K562 (cell line): Measurements from ENCODE around the gene LZTFL1. TPM values are rescaled to one million over a fixed set of nuclear protein-coding genes. Genes with fewer than 3 reads are reported as not detected.

Experiments
- polyA plus RNA-seq, 8 experiments: library from polyadenylated mRNA; depleted of rRNA in 4 of 8; stranded (reverse) in 5 of 8; unstranded in 3 of 8; fragments of >200 nt; fragmentation: Nextera tagmentation in 2 of 8; fragmentation: Illumina TruSeq in 1 of 8; extraction: Ambion mirVana in 2 of 8; extraction: Trizol in 1 of 8; gene quantifications; 2 replicates each; pipeline versions ENCODE4 v1.2.1 to v1.2.3, GENCODE V29; 2011 to 2014; ENCODE audit warnings: inconsistent platforms in 1 of 8, missing spikeins in 1 of 8
- total RNA-seq, 7 experiments: library from RNA; depleted of rRNA in 6 of 7; stranded (reverse); fragments of >200 nt in 6 of 7; fragmentation: Illumina TruSeq in 2 of 7; extraction: Trizol in 2 of 7; gene quantifications; 2 replicates each; pipeline versions ENCODE4 v1.2.1 to v1.2.3, GENCODE V29; 2011 to 2021; ENCODE audit warnings: low replicate concordance in 1 of 7

LZTFL1 gene
- total and polyA plus RNA-seq, 9 of the 15 experiments (the other 6 are each of a cell fraction or from before 2014, with no cell fraction given), result 10.7 to 33.7 (median 15.3) TPM

Other genes with a start within 250 kb of the LZTFL1 start
- 12.4 and 19.0 TPM in 2 replicates for gene LIMD1, start 247.4 kb downstream of the LZTFL1 start, total RNA-seq (2014; rRNA removed)
- gene LIMD1, start 247.4 kb downstream of the LZTFL1 start, total RNA-seq (2014; rRNA removed; fragmentation: Illumina TruSeq; extraction: Trizol), result 12.9 and 15.4 TPM in 2 replicates
- 15.8 and 17.7 TPM in 2 replicates for gene LIMD1, start 247.4 kb downstream of the LZTFL1 start, total RNA-seq (2015; rRNA removed; fragmentation: Illumina TruSeq; extraction: Trizol)
- 31.2 and 34.5 TPM in 2 replicates for gene LIMD1, start 247.4 kb downstream of the LZTFL1 start, total RNA-seq (2021)
- 21.2 and 25.8 TPM in 2 replicates for gene LIMD1, start 247.4 kb downstream of the LZTFL1 start, polyA plus RNA-seq (2011; rRNA removed)
- 15.7 and 16.9 TPM in 2 replicates for gene LIMD1, start 247.4 kb downstream of the LZTFL1 start, polyA plus RNA-seq (2014; fragmentation: Illumina TruSeq; extraction: Trizol)
- 1 to 10 TPM; 1.3 to 1.4 TPM for gene LIMD1, start 247.4 kb downstream of the LZTFL1 start, polyA plus RNA-seq (2014; fragmentation: Nextera tagmentation; extraction: Ambion mirVana)
- gene LIMD1, start 247.4 kb downstream of the LZTFL1 start, polyA plus RNA-seq (2014; rRNA removed), result 15.6 and 17.5 TPM in 2 replicates
- gene SACM1L, start 152.7 kb downstream of the LZTFL1 start, total RNA-seq (2014; rRNA removed), result 25.7 and 29.6 TPM in 2 replicates
- gene SACM1L, start 152.7 kb downstream of the LZTFL1 start, total RNA-seq (2014; rRNA removed; fragmentation: Illumina TruSeq; extraction: Trizol), result 37.4 and 41.8 TPM in 2 replicates
- 32.8 and 39.3 TPM in 2 replicates for gene SACM1L, start 152.7 kb downstream of the LZTFL1 start, total RNA-seq (2015; rRNA removed; fragmentation: Illumina TruSeq; extraction: Trizol)
- 51.2 and 52.7 TPM in 2 replicates for gene SACM1L, start 152.7 kb downstream of the LZTFL1 start, total RNA-seq (2021)
- 56.6 and 67.2 TPM in 2 replicates for gene SACM1L, start 152.7 kb downstream of the LZTFL1 start, polyA plus RNA-seq (2011; rRNA removed)
- gene SACM1L, start 152.7 kb downstream of the LZTFL1 start, polyA plus RNA-seq (2014; fragmentation: Illumina TruSeq; extraction: Trizol), result 45.3 and 50.4 TPM in 2 replicates
- 10 to 100 TPM; 33.0 to 50.4 TPM for gene SACM1L, start 152.7 kb downstream of the LZTFL1 start, polyA plus RNA-seq (2014; fragmentation: Nextera tagmentation; extraction: Ambion mirVana)
- 40.3 and 43.5 TPM in 2 replicates for gene SACM1L, start 152.7 kb downstream of the LZTFL1 start, polyA plus RNA-seq (2014; rRNA removed)
- not detected in 2 replicates for gene SLC6A20, start 45.6 kb downstream of the LZTFL1 start, total RNA-seq (2014; rRNA removed)
- not detected in 2 replicates for gene SLC6A20, start 45.6 kb downstream of the LZTFL1 start, total RNA-seq (2014; rRNA removed; fragmentation: Illumina TruSeq; extraction: Trizol)
- gene SLC6A20, start 45.6 kb downstream of the LZTFL1 start, total RNA-seq (2015; rRNA removed; fragmentation: Illumina TruSeq; extraction: Trizol), result not detected in 2 replicates
- gene SLC6A20, start 45.6 kb downstream of the LZTFL1 start, total RNA-seq (2021), result not detected in 2 replicates
- not detected in 2 replicates for gene SLC6A20, start 45.6 kb downstream of the LZTFL1 start, polyA plus RNA-seq (2011; rRNA removed)
- not detected in 2 replicates for gene SLC6A20, start 45.6 kb downstream of the LZTFL1 start, polyA plus RNA-seq (2014; fragmentation: Illumina TruSeq; extraction: Trizol)
- gene SLC6A20, start 45.6 kb downstream of the LZTFL1 start, polyA plus RNA-seq (2014; fragmentation: Nextera tagmentation; extraction: Ambion mirVana), result not detected
- gene SLC6A20, start 45.6 kb downstream of the LZTFL1 start, polyA plus RNA-seq (2014; rRNA removed), result not detected in 2 replicates
- not detected in 2 replicates for gene CCR9, start 44.4 kb upstream of the LZTFL1 start, total RNA-seq (2014; rRNA removed)
- not detected in 2 replicates for gene CCR9, start 44.4 kb upstream of the LZTFL1 start, total RNA-seq (2014; rRNA removed; fragmentation: Illumina TruSeq; extraction: Trizol)
- gene CCR9, start 44.4 kb upstream of the LZTFL1 start, total RNA-seq (2015; rRNA removed; fragmentation: Illumina TruSeq; extraction: Trizol), result not detected in 2 replicates
- not detected in 2 replicates for gene CCR9, start 44.4 kb upstream of the LZTFL1 start, total RNA-seq (2021)
- not detected in 2 replicates for gene CCR9, start 44.4 kb upstream of the LZTFL1 start, polyA plus RNA-seq (2011; rRNA removed)
- not detected in 2 replicates for gene CCR9, start 44.4 kb upstream of the LZTFL1 start, polyA plus RNA-seq (2014; fragmentation: Illumina TruSeq; extraction: Trizol)
- not detected for gene CCR9, start 44.4 kb upstream of the LZTFL1 start, polyA plus RNA-seq (2014; fragmentation: Nextera tagmentation; extraction: Ambion mirVana)
- not detected in 2 replicates for gene CCR9, start 44.4 kb upstream of the LZTFL1 start, polyA plus RNA-seq (2014; rRNA removed)
- gene CXCR6, start 101.3 kb upstream of the LZTFL1 start, total RNA-seq (2014; rRNA removed), result not detected in 2 replicates
- not detected in 2 replicates for gene CXCR6, start 101.3 kb upstream of the LZTFL1 start, total RNA-seq (2014; rRNA removed; fragmentation: Illumina TruSeq; extraction: Trizol)
- not detected in 2 replicates for gene CXCR6, start 101.3 kb upstream of the LZTFL1 start, total RNA-seq (2015; rRNA removed; fragmentation: Illumina TruSeq; extraction: Trizol)
- gene CXCR6, start 101.3 kb upstream of the LZTFL1 start, total RNA-seq (2021), result not detected in 2 replicates
- gene CXCR6, start 101.3 kb upstream of the LZTFL1 start, polyA plus RNA-seq (2011; rRNA removed), result not detected in 2 replicates
- gene CXCR6, start 101.3 kb upstream of the LZTFL1 start, polyA plus RNA-seq (2014; fragmentation: Illumina TruSeq; extraction: Trizol), result not detected in 2 replicates
- under 1 TPM in 1 of 2 experiments, not detected in 1; 0.28 TPM for gene CXCR6, start 101.3 kb upstream of the LZTFL1 start, polyA plus RNA-seq (2014; fragmentation: Nextera tagmentation; extraction: Ambion mirVana)
- not detected in 2 replicates for gene CXCR6, start 101.3 kb upstream of the LZTFL1 start, polyA plus RNA-seq (2014; rRNA removed)
- gene FYCO1, start 153.7 kb upstream of the LZTFL1 start, total RNA-seq (2014; rRNA removed), result 6.7 and 7.9 TPM in 2 replicates
- 7.4 and 8.3 TPM in 2 replicates for gene FYCO1, start 153.7 kb upstream of the LZTFL1 start, total RNA-seq (2014; rRNA removed; fragmentation: Illumina TruSeq; extraction: Trizol)
- gene FYCO1, start 153.7 kb upstream of the LZTFL1 start, total RNA-seq (2015; rRNA removed; fragmentation: Illumina TruSeq; extraction: Trizol), result 8.6 and 9.1 TPM in 2 replicates
- gene FYCO1, start 153.7 kb upstream of the LZTFL1 start, total RNA-seq (2021), result 11.8 and 13.8 TPM in 2 replicates
- 7.2 and 7.7 TPM in 2 replicates for gene FYCO1, start 153.7 kb upstream of the LZTFL1 start, polyA plus RNA-seq (2011; rRNA removed)
- 10.6 and 11.1 TPM in 2 replicates for gene FYCO1, start 153.7 kb upstream of the LZTFL1 start, polyA plus RNA-seq (2014; fragmentation: Illumina TruSeq; extraction: Trizol)
- gene FYCO1, start 153.7 kb upstream of the LZTFL1 start, polyA plus RNA-seq (2014; fragmentation: Nextera tagmentation; extraction: Ambion mirVana), result 1 to 10 TPM; 2.1 to 3.0 TPM
- gene FYCO1, start 153.7 kb upstream of the LZTFL1 start, polyA plus RNA-seq (2014; rRNA removed), result 7.4 and 9.6 TPM in 2 replicates
- not detected in 2 replicates for gene XCR1, start 185.4 kb upstream of the LZTFL1 start, total RNA-seq (2014; rRNA removed)
- not detected in 2 replicates for gene XCR1, start 185.4 kb upstream of the LZTFL1 start, total RNA-seq (2014; rRNA removed; fragmentation: Illumina TruSeq; extraction: Trizol)
- not detected in 2 replicates for gene XCR1, start 185.4 kb upstream of the LZTFL1 start, total RNA-seq (2015; rRNA removed; fragmentation: Illumina TruSeq; extraction: Trizol)
- not detected in 2 replicates for gene XCR1, start 185.4 kb upstream of the LZTFL1 start, total RNA-seq (2021)
- gene XCR1, start 185.4 kb upstream of the LZTFL1 start, polyA plus RNA-seq (2011; rRNA removed), result not detected in 2 replicates
- not detected in 2 replicates for gene XCR1, start 185.4 kb upstream of the LZTFL1 start, polyA plus RNA-seq (2014; fragmentation: Illumina TruSeq; extraction: Trizol)
- not detected for gene XCR1, start 185.4 kb upstream of the LZTFL1 start, polyA plus RNA-seq (2014; fragmentation: Nextera tagmentation; extraction: Ambion mirVana)
- gene XCR1, start 185.4 kb upstream of the LZTFL1 start, polyA plus RNA-seq (2014; rRNA removed), result not detected in 2 replicates